Dedifferentiated amniotic fluid mesenchymal stem cell (primary cell): ENCODE measurements around the gene WDR64.

Source experiments
- DNase-seq: peaks from one replicate; pipeline ENCODE4 v3.0.0-alpha.2; 2016; ENCODE audit errors: extremely low spot score

The WDR64 gene

DNA sequence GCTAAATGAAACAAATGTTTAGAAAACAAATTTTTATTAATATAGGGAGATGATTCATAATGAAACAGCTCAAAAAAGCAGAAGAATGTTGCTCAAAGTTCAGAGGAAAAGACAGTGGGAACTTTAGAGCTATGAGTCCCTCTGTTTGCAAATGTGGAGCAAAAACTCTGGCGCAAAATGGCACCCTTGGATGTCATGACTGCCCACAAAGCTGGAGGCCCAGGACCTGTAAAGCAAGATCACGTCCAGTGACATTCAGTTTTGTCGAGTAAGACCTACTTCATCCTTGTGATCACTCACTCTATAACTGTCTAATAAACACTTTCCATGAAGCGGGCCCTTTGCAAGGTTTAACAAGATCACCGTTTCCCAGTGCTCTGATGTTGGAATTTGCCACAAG is 186.8 kb downstream of the WDR64 start:
- no peak for DNase-seq

DNA sequence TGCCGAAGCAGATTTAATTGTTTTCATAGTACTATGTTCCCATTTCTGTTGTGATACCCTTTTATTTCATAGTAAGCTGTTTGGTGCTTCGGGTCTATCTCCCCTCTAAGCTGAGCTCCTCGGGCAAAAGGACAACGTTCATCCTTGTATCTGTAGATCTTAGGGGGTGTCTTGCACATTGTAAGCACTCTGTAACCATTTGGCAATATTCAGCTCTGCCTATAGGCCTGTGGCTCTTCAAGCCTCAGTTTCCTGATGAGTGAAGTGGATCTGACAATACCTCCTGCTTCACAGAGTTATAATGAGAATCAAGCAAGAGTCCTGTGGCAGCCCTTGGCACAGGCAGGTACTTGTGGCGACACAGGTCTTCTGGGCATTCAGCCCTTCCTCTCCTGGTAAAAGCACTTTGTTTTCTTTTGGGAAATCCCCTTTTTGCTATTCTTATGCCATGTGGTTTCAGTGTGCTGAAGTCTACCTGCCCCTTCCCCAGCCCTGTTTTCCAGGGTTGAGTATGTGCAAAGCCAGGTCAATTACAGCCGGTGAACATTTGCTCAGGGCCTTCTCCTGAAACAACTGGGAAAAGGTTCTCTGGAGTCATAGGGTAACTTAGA is 187.4 kb downstream of the WDR64 start:
- DNase-seq = no peak

DNA sequence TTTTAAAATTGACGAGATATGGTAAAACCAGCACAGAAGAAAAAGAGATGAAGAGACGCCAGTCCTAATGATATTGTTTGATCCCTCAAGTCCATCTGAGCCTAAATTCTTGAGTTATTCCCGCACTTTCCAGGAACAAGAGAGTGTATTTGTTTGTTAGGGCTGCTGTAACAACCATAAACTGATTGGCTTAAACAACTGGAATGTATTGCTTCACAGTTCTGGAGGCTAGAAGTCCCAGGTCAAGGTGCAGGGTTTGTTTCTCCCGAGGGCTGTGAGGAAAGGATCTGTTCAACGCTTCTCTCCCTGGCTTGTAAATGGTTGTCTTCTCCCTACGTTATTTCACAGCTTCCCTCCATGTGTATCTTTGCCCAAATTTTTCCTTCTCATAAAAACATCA is 188.1 kb downstream of the WDR64 start:
- no peak for DNase-seq

DNA sequence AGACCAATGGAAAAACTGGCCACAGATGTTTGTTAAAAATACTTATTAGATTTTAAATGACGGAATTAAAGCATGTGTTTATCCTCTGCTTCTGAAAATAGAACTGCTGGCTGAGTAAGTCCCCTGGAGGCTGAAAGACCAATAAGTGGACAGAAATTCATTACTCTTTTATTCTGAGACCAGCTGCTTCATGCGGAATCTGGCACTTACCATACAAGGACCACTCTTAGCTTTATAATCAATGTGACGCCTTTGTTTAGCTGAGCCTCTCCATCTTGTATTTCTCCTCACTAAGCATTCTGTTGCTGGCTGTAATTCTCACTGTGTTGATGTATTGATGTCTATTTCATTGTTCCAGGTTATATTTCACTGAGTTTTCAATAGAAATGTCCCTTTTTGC is 189.6 kb downstream of the WDR64 start:
- no peak for DNase-seq

DNA sequence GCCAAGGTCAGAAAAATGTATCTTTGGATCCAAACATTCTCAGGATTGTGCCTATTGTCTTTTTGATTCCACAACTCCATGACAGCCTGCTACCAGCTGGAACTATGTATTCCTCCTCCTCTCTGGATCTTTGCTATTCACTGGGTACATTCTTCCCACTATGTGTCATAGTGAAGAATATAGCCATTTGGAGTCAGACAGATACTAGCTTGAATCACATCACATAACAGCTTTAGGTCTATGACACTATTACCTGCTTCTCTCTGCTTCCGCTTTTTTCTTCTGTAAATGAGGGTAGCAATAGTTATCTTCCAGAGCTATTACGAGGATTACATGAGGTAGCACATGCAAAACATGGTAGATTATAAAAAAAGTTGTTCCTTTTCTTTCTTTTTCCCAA is 190.5 kb downstream of the WDR64 start:
- DNase-seq = peak; percentile 43

DNA sequence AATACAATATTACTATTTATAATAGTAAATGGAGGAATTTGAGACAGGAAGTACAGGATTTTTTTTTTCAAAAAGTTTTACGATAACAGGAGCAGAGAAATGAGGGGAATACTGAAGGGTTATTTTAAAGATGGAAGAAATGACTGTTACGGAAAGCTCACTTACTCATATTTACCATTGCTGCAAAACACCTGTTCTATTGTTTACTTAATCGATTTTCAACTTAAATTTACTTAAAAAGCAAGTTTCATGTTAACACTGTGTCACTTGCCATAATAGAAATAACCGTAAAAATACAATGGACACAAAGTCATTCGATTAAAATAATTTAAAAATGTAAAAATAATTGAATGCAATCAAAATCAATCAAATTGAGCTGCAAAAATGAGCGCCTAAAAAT is 192.5 kb downstream of the WDR64 start:
- DNase-seq = no peak

DNA sequence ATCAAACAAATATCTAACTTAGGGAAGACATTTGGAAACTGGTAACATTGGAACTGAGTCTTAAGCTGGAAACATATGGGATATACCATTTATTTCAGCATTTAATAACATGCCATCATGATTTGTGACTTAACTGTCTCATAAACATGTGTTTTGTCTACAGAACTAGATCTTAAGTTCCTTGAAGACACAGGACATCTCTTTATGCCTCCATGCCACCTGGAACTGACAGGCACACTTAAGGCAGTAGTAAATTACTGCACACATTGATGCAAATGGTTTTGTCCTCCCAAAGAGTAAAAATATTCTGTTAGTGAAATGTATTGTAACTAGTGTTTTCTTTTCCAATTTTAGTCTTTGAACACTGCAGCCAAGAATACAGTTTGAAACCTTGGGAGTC is 194.3 kb downstream of the WDR64 start:
- no peak for DNase-seq

DNA sequence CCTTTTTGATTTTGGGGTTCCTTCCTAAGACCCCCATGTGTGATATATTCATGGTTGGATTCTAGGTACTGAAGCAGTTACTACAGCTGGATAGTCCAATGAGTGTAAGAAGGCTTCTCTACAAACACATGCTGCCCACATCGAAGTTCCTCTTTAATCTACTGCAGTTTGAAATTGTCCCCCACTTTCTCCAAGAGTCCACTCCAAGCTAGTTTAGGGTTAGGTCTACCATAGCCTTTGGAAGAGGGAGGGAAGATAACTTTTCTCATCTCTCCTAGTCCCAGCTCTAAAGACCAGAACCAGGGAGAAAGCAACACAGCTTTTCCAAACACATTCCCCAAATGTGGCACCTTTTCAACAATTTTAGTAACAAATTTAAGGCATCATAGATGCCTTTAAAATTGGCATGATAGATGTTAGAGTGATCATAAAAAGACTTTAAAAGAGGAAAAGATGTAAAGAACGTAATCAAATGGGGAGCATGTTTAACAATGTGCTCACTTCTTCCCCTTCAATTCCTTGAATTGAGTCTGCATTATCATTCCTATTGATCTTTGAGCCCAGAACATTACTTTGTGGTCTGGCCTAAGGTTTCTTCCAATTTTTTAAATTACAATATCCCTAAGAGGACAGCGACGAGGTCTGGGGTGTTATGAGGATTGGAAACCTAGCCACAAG is 194.9 kb downstream of the WDR64 start:
- DNase-seq = no peak

DNA sequence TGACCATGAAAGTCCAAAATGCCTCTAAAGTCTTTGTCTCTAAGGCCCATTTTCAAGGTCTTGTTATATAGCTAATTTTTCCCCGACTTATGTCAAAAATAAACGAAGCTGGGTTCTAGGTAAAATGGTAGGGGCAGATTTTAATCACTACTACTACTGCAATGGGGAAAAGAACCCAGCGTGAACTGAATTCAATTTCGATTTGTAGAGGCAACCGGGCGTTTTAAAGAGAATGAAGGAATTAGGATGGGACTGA is 195.4 kb downstream of the WDR64 start:
- DNase-seq = no peak

DNA sequence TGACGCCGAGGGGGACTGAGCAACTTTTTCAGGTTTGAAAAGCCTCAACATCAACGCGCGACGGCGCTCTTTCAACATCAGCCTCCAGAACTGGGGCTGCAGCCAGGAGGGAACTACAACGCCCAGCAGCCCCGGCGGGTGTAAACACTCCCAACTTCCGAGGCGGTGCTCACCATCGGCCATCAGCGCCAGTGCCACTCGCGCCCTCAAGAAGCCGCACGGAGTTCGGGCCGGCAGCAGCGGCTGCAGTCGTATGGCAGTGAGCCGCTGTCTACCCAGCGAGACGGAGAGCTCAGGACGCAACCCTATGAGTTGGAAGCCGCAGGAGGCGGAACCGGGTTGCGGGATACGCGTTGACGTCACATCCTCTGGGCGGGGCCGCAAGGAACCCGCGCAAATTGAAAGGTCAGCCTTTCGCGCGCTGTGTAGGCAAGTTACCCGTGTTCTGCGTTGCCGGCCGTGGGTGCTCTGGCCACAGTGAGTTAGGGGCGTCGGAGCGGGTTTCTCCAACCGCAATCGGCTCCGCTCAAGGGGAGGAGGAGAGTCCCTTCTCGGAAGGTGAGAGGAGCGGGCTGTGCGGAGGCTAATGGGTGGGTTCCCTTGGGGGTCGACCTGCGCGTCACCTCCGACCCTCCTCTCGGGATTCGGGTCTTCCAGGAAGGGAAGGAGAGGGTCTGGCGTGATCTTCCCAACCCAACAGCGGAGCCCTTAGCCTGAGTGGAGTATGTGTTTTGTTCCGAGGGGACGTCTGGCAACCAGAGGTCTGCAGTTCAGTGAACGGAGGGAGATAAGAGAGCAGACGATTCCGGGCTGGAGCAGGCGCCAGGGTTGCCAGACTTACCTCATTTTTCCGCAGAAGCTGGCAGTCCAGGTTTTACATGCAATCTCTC is 196.0 kb downstream of the WDR64 start, which contains the start of gene EXO1:
TSS of gene EXO1 (plus strand) at position 409 of the 890 bp plus-strand sequence. CDS start 2,222 bp downstream, outside the sequence.
- DNase-seq = peak; percentile 93

DNA sequence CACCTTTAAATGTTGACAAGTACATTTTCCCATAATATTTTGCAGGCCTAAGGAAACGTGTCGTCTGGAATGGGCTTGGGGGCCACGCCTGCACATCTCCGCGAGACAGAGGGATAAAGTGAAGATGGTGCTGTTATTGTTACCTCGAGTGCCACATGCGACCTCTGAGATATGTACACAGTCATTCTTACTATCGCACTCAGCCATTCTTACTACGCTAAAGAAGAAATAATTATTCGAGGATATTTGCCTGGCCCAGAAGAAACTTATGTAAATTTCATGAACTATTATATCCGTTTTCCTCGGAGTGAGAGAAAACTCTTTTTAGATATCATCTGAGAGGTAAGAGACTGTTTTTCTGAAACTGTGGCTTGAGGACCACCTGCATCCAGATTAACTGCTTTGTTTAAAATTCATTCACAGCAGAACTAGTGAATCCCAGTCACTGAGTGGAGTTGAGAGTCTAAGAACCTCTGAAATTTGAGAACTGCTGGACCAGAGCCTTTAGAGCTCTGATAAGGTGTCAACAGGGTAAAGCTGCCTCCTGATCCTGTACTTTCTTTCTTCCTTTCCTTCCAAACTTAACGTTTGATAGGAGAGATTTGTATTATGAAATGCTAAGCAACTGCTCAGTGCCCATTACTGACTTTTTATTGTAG is 196.7 kb downstream of the WDR64 start:
- DNase-seq = no peak

DNA sequence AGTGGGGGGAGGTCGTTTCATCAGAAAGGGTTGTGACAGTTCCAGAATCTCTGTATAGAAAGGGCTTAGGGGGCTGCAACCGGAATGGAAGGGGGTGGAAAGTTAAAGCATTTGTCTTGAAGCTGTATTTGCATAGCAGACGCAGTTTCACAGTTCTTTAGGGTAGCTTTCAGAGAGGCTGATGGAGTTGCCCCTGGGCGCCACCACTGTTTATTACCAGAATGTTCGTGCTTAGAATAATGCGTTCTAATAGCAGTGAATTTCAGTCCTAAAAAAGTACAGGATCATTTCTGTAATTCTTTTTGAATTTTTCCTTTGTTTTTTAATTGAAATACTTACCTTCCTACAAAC is 197.2 kb downstream of the WDR64 start:
- no peak for DNase-seq
